ENCODE results near the gene S1PR4.
A peak's percentile ranks its signal among the peaks of the same experiment; 100 is the strongest.

Gene S1PR4

GRCh38 chr19:3179739-3180293 lies 1.2 kb downstream of the S1PR4 start:
- H3K36me3 Mint-ChIP-seq = peaks cover 24% of the 10 kb centered on the region
- DNase-seq (ENCODE audit: low spot score in 2 of 2) = peak in 1 of 2 donors; percentile 52
- H3K27ac Mint-ChIP-seq = peak overlapping the region; percentile 92
- peak overlapping the region; percentile 99 for H3K4me3 Mint-ChIP-seq
- no peaks in the 10 kb centered on the region for H3K27me3 Mint-ChIP-seq
- ATAC-seq (ENCODE audit: low read depth) = peak; percentile 20
- peaks cover 36% of the 10 kb centered on the region for H3K4me1 Mint-ChIP-seq
- peaks cover 2% of the 10 kb centered on the region for H3K9me3 Mint-ChIP-seq

GRCh38 chr19:3183721-3184641 lies 5.4 kb downstream of the S1PR4 start:
- DNase-seq (ENCODE audit: low spot score in 2 of 2) (no peak), ATAC-seq (ENCODE audit: low read depth) (no peak)
- Mint-ChIP-seq H3K9me3 (no peaks in the 10 kb centered on the region), H3K27ac (peak overlapping the region; percentile 56), H3K27me3 (no peaks in the 10 kb centered on the region), H3K4me3 (peak overlapping the region; percentile 64), H3K4me1 (peaks cover 44% of the 10 kb centered on the region), H3K36me3 (peaks cover 30% of the 10 kb centered on the region)

DNA sequence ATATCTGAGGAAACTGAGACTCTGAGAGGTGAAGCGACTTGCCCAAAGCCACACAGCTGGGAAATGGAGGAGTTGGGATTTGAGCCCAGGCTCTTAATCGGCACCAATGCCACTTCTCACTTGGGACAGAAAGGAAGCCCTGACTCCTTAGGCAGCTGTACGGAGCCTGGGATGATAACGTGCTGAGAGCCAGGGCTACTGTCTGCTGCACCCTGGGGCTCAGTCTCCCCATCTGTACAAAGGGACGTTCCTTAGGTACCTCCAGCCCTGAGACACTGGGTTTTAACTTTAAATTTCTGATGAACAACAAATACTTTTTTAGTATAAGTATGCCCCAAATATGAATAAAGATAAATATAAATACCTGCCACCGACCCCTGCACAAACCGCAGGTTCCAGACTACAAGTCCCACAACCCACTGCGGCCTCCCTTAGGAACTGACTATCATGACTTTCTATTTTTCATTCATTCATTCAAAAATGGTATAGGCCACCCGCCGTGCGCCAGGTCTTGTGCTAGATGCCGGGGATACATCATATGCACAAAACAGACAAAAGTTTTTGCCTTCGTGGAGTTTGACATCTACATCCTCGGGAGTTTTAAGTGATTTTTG lies 6.4 kb downstream of the S1PR4 start:
- Mint-ChIP-seq H3K27me3 (no peaks in the 10 kb centered on the region), H3K36me3 (peaks cover 24% of the 10 kb centered on the region), H3K9me3 (no peaks in the 10 kb centered on the region), H3K27ac (peak overlapping the region; percentile 93), H3K4me1 (peaks cover 44% of the 10 kb centered on the region), H3K4me3 (peak overlapping the region; percentile 100)
- ATAC-seq (ENCODE audit: low read depth) (peak; percentile 25), DNase-seq (ENCODE audit: low spot score in 2 of 2) (no peak)

GRCh38 chr19:3185461-3186159 lies 7.0 kb downstream of the S1PR4 start, which contains the start of gene NCLN:
NCLN (plus strand) TSS chr19:3185930; CDS start chr19:3186031, 101 bp downstream.
- peak; percentile 88 for ATAC-seq (ENCODE audit: low read depth)
- H3K36me3 Mint-ChIP-seq = peaks cover 20% of the 10 kb centered on the region
- H3K9me3 Mint-ChIP-seq = no peaks in the 10 kb centered on the region
- H3K4me1 Mint-ChIP-seq = peaks cover 43% of the 10 kb centered on the region
- H3K27me3 Mint-ChIP-seq = no peaks in the 10 kb centered on the region
- peak within 1 kb of the TSS; percentile 93 for H3K27ac Mint-ChIP-seq
- peak within 1 kb of the TSS; percentile 100 for H3K4me3 Mint-ChIP-seq
- peak; percentile 93 to 99 for DNase-seq (ENCODE audit: low spot score in 2 of 2)

DNA sequence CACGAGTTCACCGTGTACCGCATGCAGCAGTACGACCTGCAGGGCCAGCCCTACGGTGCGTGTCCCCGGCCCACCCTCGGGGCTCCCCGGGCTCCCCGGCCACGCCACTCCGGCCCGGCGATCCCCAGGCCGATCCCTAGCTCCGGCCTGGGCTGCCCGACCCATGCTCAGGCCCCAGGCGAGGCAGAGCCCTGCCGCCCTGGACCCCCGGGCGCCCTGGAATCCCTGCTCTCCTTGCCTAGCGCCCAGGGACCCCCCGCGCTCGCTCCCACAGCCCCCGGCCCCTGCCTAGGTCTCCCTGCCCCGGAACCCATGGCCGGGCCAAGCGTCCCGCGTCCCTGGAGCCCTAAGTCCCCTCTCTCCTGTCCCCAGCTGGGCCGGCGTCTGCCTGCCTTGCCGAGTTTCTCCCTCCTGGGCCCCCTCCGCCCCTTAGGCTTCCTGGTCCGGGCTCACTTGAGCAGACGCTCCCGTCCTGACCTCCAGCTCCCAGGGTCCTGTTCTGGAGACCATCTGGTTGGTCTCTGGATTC lies 7.7 kb downstream of the S1PR4 start:
- Mint-ChIP-seq H3K4me1 (peaks cover 46% of the 10 kb centered on the region), H3K9me3 (no peaks in the 10 kb centered on the region), H3K4me3 (peak overlapping the region; percentile 100), H3K27ac (peak overlapping the region; percentile 66), H3K27me3 (no peaks in the 10 kb centered on the region), H3K36me3 (peaks cover 17% of the 10 kb centered on the region)
- no peak for DNase-seq (ENCODE audit: low spot score in 2 of 2)
- no peak for ATAC-seq (ENCODE audit: low read depth)

DNA sequence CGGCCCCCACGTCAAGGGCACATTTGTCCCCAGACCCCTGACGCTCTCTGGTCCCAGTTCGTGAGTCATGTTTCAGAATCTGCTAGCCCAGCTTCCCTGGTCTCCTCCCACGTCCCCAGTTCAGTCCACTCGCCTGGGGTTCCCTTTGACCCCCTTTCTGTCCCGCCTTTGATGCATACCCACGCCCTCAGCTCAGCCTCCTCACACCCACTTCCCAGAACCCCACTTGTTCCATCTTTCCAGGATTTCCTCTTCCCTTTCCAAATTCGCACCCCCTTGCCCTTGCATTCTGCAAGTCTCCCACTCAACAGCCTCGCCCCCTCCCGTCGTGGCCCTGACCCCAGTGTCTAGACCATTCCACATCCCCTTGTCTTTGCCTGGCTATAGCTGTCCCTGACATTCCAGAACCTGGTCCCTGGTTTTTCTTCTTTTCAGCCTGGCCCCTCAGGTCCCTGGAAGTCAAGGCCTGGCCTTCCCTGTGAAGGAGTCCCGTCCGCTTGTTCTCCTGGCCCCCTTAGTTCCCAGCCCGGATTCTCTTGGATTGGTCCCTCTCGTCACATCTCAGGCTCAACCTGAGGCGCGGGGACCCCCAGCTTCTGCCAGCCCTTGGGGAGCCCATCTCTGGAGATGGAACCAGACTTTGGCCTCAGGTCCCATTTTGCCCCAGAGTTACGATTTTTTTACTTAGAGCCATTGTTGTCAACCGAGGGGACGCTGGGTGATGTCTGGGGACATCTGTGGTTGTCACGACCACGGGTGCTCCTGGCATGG lies 8.5 kb downstream of the S1PR4 start:
- Mint-ChIP-seq H3K4me3 (peak overlapping the region; percentile 100), H3K4me1 (peaks cover 46% of the 10 kb centered on the region), H3K9me3 (no peaks in the 10 kb centered on the region), H3K27me3 (no peaks in the 10 kb centered on the region), H3K27ac (peak overlapping the region; percentile 66), H3K36me3 (peaks cover 17% of the 10 kb centered on the region)
- no peak for ATAC-seq (ENCODE audit: low read depth)
- DNase-seq (ENCODE audit: low spot score in 2 of 2) = no peak

DNA sequence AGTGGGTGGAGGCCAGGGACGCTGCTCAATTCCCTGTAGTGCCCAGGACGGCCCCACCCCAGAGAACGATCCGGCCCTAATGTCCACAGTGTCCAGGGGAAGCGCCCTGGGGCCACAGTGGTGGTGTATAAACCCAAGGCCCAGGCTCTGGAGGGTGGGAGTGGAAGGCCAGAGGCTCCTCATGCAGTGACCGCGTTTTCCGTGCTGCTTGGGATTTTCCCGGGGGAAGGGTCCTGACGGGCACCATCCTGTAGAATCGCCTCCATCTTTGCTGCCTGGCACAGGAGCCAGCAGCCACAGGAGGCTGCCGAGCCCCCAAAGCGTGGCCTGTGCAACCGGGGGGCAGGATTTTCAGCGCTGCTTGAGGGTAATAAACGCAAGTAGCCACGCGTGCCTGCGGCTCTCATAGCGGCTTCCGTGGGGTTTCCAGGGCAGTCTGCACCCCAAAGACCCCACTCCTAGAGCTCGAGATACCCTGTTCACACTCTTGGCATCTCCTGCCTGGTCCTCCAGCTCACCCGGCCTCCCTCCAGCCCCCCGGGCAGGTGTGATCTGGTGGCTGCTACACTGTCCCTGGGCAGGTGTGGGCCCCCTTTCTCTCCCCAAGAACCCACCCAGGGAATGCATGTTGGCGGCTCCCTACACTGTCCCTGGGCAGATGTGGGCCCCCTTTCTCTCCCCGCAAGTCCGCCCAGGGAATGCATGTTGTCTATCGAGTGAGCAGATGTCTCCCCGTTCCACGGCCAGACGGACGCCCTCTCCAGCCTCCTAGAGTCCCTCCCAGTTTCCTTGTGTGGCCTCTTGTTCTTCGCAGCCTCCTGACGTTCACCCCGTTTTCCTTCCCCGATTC lies 9.3 kb downstream of the S1PR4 start:
- Mint-ChIP-seq H3K27ac (no peak overlapping the region), H3K36me3 (peaks cover 16% of the 10 kb centered on the region), H3K4me3 (peak overlapping the region; percentile 69), H3K27me3 (no peaks in the 10 kb centered on the region), H3K9me3 (no peaks in the 10 kb centered on the region), H3K4me1 (peaks cover 44% of the 10 kb centered on the region)
- DNase-seq (ENCODE audit: low spot score in 2 of 2) (no peak), ATAC-seq (ENCODE audit: low read depth) (no peak)

GRCh38 chr19:3188627-3189596 lies 10.3 kb downstream of the S1PR4 start:
- Mint-ChIP-seq H3K9me3 (no peaks in the 10 kb centered on the region), H3K36me3 (peaks cover 17% of the 10 kb centered on the region), H3K4me3 (peak overlapping the region; percentile 69), H3K4me1 (peaks cover 37% of the 10 kb centered on the region), H3K27ac (no peak overlapping the region), H3K27me3 (no peaks in the 10 kb centered on the region)
- ATAC-seq (ENCODE audit: low read depth) = no peak
- DNase-seq (ENCODE audit: low spot score in 2 of 2) = no peak

GRCh38 chr19:3189702-3190469 lies 11.3 kb downstream of the S1PR4 start:
- DNase-seq (ENCODE audit: low spot score in 2 of 2) (no peak), ATAC-seq (ENCODE audit: low read depth) (no peak)
- Mint-ChIP-seq H3K4me3 (no peak overlapping the region), H3K27ac (no peak overlapping the region), H3K4me1 (peaks cover 28% of the 10 kb centered on the region), H3K9me3 (no peaks in the 10 kb centered on the region), H3K36me3 (peaks cover 14% of the 10 kb centered on the region), H3K27me3 (no peaks in the 10 kb centered on the region)

- no peaks in the 10 kb centered on the region for H3K9me3 Mint-ChIP-seq
- H3K27ac Mint-ChIP-seq = no peak overlapping the region
- no peak for ATAC-seq (ENCODE audit: low read depth)
- H3K4me3 Mint-ChIP-seq = no peak overlapping the region
- H3K27me3 Mint-ChIP-seq = no peaks in the 10 kb centered on the region
- peaks cover 14% of the 10 kb centered on the region for H3K36me3 Mint-ChIP-seq
- DNase-seq (ENCODE audit: low spot score in 2 of 2) = no peak
- H3K4me1 Mint-ChIP-seq = peaks cover 24% of the 10 kb centered on the region
These were observed 11.9 kb downstream of the S1PR4 start for GRCh38 chr19:3190470-3190770.

All from memory B cell (primary cell).